GM19328 (cell line): ENCODE results near the gene DAB1.

ENCODE experiments used
- ATAC-seq: cut with Tn5 transposase; IDR thresholded peaks from one replicate; pipeline ENCODE4 v1.9.1; 2021; ENCODE audit warnings: mild to moderate bottlenecking, moderate library complexity; ENCODE audit not compliant: unreplicated experiment

The DAB1 gene

DNA sequence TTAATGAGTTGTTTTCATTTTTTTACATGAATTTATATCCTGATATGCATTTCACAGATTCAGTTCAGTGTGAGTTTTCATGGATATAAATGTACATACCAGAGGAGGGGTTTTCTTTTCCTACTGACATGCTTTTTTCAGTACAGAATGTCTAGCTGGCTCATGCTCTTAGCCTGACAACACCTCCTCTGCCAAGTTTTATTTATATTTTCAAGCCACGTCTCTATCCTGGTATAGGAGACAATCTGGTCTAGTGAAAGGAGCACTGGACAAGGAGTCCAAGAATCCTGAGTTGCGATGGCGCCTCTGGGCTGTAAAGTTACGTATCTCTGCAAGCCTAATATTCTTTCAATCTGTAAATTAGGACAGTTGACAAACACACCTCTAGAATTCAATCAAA, 4.9 kb downstream of the DAB1 start:
- no peak for ATAC-seq

GRCh38 chr1:57411262-57411661, 12.6 kb downstream of the DAB1 start:
- ATAC-seq, result no peak

GRCh38 chr1:57410508-57410907, 13.4 kb downstream of the DAB1 start:
- ATAC-seq, result no peak

DNA sequence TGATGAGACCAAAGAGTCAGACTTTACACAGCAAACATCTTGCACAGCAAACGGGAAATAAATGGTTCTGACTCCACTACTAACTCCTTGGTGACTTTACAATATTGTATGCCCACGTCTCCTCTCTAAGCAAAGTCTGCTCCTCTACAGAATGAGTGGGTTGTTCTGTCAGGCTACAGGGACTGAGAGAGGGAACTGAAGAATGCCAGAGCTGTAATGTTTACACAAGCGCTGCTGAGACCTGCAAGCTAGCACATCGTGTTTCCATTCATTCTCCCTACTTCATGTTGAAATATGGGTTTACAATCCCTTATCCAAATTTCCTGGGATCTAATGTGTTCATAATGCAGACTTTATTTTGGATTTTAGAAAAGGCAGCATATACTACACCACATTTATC, 15.9 kb downstream of the DAB1 start:
- no peak for ATAC-seq

GRCh38 chr1:57406428-57406970, 17.4 kb downstream of the DAB1 start:
- ATAC-seq, result no peak

- ATAC-seq, result no peak
These were observed 19.0 kb downstream of the DAB1 start for GRCh38 chr1:57404884-57405283.

- ATAC-seq, result no peak
These were observed 20.7 kb downstream of the DAB1 start for GRCh38 chr1:57403201-57403600.

DNA sequence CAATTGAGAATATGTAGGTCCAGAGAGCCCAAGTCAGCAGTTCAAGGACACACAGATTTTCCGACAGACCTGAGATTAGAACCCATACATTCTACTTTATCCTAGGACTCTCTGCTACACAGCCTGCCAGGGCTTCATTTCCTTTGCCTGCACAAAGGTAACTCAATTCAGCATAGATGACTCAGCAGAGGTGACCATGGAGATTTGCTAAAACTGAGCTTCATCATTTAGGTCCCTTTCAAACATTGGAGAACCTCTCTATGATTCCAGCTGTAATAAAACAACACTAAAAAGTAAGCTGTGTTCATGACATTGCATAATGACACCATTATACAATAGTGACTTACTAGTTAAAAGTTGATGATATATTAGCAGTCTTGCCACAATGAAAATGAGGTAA, 22.2 kb downstream of the DAB1 start:
- no peak for ATAC-seq

DNA sequence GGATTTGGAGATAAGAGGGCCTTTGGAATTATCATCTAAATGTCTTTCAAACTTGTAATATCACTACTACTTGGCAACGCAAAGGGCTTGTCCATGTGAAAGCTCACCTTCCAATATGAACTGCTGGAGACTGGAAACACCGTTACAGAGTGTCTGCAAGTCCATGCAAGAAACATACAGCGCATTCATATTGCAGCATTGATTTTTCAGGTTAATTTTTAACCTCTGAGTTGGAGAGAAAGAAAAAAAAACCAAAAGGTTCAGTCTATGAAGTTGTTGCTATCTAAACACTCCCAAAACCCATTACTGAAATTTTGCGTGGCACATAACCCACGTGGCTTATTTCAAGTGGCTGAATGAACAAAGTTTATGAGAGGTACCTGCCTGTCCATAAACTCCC, 23.8 kb downstream of the DAB1 start:
- no peak for ATAC-seq

DNA sequence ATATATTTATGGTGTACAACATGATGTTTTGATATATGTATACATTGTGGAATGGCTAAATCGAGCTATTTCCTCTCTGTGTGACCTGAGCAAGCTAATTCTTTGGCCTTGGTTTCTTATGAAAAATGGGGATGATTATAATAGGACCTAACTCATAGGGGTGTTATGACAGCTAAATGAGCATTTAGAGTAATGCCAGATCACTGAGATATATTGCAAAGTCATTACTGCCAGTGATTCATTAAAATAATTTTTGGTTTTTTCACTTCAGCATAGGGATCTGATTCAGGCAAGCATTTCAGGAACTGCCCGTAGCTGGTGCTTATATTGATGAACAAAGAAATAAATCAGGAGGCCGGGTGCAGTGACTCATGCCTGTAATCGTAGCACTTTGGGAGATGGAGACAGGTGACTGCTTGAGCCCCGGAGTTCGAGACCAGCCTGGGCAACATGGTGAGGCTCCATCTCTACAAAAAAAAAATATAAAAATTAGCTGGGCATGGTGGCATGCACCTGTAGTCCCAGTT, 30.7 kb downstream of the DAB1 start:
- ATAC-seq, result no peak

- ATAC-seq, result no peak
These were observed 38.5 kb downstream of the DAB1 start for GRCh38 chr1:57385336-57385735.

GRCh38 chr1:57384901-57385300, 39.0 kb downstream of the DAB1 start:
- no peak for ATAC-seq

- ATAC-seq, result no peak
These were observed 39.6 kb downstream of the DAB1 start for GRCh38 chr1:57384284-57384683.

GRCh38 chr1:57381871-57382270, 42.0 kb downstream of the DAB1 start:
- ATAC-seq, result no peak

GRCh38 chr1:57381426-57381825, 42.4 kb downstream of the DAB1 start:
- ATAC-seq, result no peak

GRCh38 chr1:57380923-57381322, 42.9 kb downstream of the DAB1 start:
- ATAC-seq, result no peak

DNA sequence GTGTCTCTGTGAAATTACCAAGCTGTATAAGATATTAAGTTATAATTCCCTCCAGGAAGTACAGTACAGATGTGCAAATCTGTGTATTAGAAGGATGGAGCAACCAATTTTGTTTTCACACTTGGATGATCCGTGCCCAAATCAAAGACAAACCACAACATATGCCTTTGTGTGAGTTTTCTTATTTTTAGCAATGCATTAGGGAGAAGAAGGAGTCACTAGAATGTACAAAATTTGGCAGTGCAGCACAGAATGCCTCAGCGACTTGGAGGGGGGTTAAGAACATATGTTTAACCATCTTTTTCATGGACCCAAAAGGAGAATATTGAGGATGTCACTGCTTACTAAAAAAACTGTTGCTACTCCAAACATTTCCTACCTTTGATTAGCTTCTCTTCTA, 45.3 kb downstream of the DAB1 start:
- no peak for ATAC-seq

- ATAC-seq, result no peak
These were observed 46.3 kb downstream of the DAB1 start for GRCh38 chr1:57377339-57378139.

DNA sequence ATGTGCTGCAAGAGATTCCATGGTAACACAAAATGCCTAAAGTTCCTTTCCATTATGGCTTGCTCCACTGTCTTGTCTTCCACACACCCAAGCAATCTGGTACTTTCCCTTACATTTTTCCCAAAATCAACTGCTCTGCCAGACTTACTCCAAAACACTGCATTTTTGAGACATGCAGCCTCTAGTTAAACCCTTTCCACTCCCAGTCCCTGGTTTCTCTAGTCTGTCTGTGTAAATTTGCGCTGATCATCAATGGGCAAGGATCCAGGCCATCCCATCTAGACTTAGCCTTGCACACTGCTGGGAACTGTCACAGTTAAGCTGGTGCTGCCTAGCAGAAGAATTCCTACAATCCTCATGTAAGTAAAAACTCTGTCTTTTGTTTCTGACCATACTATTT, 47.8 kb downstream of the DAB1 start:
- no peak for ATAC-seq

GRCh38 chr1:57369889-57370288, 54.0 kb downstream of the DAB1 start:
- ATAC-seq, result no peak

GRCh38 chr1:57367945-57368344, 55.9 kb downstream of the DAB1 start:
- no peak for ATAC-seq

GRCh38 chr1:57363643-57364042, 60.2 kb downstream of the DAB1 start:
- no peak for ATAC-seq

- no peak for ATAC-seq
These were observed 60.7 kb downstream of the DAB1 start for GRCh38 chr1:57363165-57363564.
